ENCODE results near the gene AP4S1.
"Not testable (repeated sequence)": the region's sequence is repeated elsewhere in the genome, so short reads cannot be mapped to it uniquely, and the experiment has no call there.

AP4S1 gene

DNA sequence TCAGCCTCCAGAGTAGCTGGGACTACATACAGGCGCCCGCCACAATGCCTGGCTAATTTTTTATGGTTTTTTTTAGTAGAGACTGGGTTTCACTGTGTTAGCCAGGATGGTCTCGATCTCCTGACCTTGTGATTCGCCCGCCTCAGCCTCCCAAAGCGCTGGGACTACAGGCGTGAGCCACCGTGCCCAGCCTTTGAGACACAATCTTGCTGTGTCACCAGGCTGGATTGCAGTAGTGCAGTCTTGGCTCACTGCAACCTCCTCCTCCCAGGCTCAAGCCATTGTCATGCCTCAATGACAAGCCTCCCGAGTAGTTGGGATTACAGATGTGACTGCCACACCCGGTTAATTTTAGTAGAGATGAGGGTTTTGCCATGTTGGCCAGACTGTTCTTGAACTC, 22.1 kb downstream of the AP4S1 start:
- Histone ChIP-seq H3K9me3 (ENCODE audit: control insufficient read depth, insufficient read depth, low read length) (no peaks in the 10 kb centered on the region), H3K4me1 (ENCODE audit: control insufficient read depth, low read length) (no peaks in the 10 kb centered on the region), H4K20me1 (ENCODE audit: control insufficient read depth, insufficient read depth, low read depth, low read length) (no peaks in the 10 kb centered on the region), H3K9me2 (replicated peaks; ENCODE audit: control insufficient read depth, low read length) (no peaks in the 10 kb centered on the region), H3K27me3 (ENCODE audit: control insufficient read depth, low read length) (no peaks in the 10 kb centered on the region), H3K4me2 (ENCODE audit: low read length) (no peak overlapping the region), H3K27ac (ENCODE audit: low read depth, low read length) (no peak overlapping the region), H3F3A (ENCODE audit: control insufficient read depth, insufficient read depth) (0 out of 2 replicates have a peak, but pooled peaks cover 3% of the 10 kb centered on the region), H3K36me3 (ENCODE audit: control insufficient read depth, low read length) (no peaks in the 10 kb centered on the region), H3K79me2 (ENCODE audit: control insufficient read depth, low read length) (no peaks in the 10 kb centered on the region), H3K4me3 (ENCODE audit: low read length) (no peak overlapping the region)
- TF ChIP-seq, protein P1, sequence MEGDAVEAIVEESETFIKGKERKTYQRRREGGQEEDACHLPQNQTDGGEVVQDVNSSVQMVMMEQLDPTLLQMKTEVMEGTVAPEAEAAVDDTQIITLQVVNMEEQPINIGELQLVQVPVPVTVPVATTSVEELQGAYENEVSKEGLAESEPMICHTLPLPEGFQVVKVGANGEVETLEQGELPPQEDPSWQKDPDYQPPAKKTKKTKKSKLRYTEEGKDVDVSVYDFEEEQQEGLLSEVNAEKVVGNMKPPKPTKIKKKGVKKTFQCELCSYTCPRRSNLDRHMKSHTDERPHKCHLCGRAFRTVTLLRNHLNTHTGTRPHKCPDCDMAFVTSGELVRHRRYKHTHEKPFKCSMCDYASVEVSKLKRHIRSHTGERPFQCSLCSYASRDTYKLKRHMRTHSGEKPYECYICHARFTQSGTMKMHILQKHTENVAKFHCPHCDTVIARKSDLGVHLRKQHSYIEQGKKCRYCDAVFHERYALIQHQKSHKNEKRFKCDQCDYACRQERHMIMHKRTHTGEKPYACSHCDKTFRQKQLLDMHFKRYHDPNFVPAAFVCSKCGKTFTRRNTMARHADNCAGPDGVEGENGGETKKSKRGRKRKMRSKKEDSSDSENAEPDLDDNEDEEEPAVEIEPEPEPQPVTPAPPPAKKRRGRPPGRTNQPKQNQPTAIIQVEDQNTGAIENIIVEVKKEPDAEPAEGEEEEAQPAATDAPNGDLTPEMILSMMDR (IDR thresholded peaks at IDR 0.05; ENCODE audit: low read depth, low read length, poor library complexity, severe bottlenecking) = no peak
- TF ChIP-seq EZH2phosphoT487 (IDR thresholded peaks at IDR 0.05; ENCODE audit: borderline replicate concordance, low read length) = no peak

DNA sequence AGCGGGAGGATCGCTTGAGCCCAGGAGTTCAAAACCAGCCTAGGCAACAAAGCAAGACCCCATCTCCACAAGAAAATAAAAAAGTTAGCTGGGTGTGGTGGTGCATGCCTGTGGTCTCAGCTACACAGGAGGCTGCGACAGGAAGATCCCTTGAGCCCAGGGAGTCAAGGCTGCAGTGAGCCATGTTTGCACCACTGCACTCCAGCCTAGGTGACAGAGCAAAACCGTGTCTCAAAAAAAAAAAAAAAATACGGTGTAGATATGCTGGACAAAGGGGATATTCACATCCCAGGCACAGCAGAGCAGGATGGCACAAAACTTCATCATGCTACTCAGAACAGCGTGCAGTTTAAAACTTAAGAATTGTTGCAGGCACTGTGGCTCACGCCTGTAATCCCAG, 25.6 kb downstream of the AP4S1 start:
- Histone ChIP-seq H3K27ac (ENCODE audit: low read depth, low read length) (no peak overlapping the region), H3K27me3 (ENCODE audit: control insufficient read depth, low read length) (no peaks in the 10 kb centered on the region), H3K4me1 (ENCODE audit: control insufficient read depth, low read length) (no peaks in the 10 kb centered on the region), H3K4me2 (ENCODE audit: low read length) (no peak overlapping the region), H3K9me2 (replicated peaks; ENCODE audit: control insufficient read depth, low read length) (no peaks in the 10 kb centered on the region), H3K4me3 (ENCODE audit: low read length) (no peak overlapping the region), H4K20me1 (ENCODE audit: control insufficient read depth, insufficient read depth, low read depth, low read length) (no peaks in the 10 kb centered on the region), H3K9me3 (ENCODE audit: control insufficient read depth, insufficient read depth, low read length) (no peaks in the 10 kb centered on the region), H3F3A (ENCODE audit: control insufficient read depth, insufficient read depth) (0 out of 2 replicates have a peak, but pooled peaks cover 3% of the 10 kb centered on the region), H3K36me3 (ENCODE audit: control insufficient read depth, low read length) (no peaks in the 10 kb centered on the region), H3K79me2 (ENCODE audit: control insufficient read depth, low read length) (no peaks in the 10 kb centered on the region)
- no peak for TF ChIP-seq EZH2phosphoT487 (IDR thresholded peaks at IDR 0.05; ENCODE audit: borderline replicate concordance, low read length)
- TF ChIP-seq, protein P1 (IDR thresholded peaks at IDR 0.05; ENCODE audit: low read depth, low read length, poor library complexity, severe bottlenecking) = no peak

DNA sequence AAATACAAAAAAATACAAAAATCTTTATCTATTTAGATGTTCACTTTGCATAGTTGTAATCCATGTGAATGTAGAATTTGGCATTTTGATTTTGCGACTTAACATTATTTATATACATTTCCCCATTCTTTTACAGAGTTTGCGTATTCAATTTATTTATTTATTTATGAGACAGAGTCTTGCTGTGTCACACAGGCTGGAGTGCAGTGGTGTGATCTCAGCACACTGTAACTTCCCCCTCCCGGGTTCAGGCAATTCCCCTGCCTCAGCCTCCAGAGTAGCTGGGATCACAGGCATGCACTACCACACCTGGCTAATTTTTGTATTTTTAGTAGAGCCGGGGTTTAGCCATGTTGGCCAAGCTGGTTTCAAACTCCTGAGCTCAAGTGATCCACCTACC, 26.1 kb downstream of the AP4S1 start:
- TF ChIP-seq EZH2phosphoT487 (IDR thresholded peaks at IDR 0.05; ENCODE audit: borderline replicate concordance, low read length) = no peak
- TF ChIP-seq, protein P1 (IDR thresholded peaks at IDR 0.05; ENCODE audit: low read depth, low read length, poor library complexity, severe bottlenecking) = no peak
- Histone ChIP-seq H3K9me3 (ENCODE audit: control insufficient read depth, insufficient read depth, low read length) (no peaks in the 10 kb centered on the region), H3K4me1 (ENCODE audit: control insufficient read depth, low read length) (no peaks in the 10 kb centered on the region), H4K20me1 (ENCODE audit: control insufficient read depth, insufficient read depth, low read depth, low read length) (no peaks in the 10 kb centered on the region), H3K4me3 (ENCODE audit: low read length) (no peak overlapping the region), H3K79me2 (ENCODE audit: control insufficient read depth, low read length) (no peaks in the 10 kb centered on the region), H3K9me2 (replicated peaks; ENCODE audit: control insufficient read depth, low read length) (no peaks in the 10 kb centered on the region), H3K4me2 (ENCODE audit: low read length) (no peak overlapping the region), H3K27me3 (ENCODE audit: control insufficient read depth, low read length) (no peaks in the 10 kb centered on the region), H3K27ac (ENCODE audit: low read depth, low read length) (no peak overlapping the region), H3K36me3 (ENCODE audit: control insufficient read depth, low read length) (no peaks in the 10 kb centered on the region), H3F3A (ENCODE audit: control insufficient read depth, insufficient read depth) (0 out of 2 replicates have a peak, but pooled peaks cover 3% of the 10 kb centered on the region)

DNA sequence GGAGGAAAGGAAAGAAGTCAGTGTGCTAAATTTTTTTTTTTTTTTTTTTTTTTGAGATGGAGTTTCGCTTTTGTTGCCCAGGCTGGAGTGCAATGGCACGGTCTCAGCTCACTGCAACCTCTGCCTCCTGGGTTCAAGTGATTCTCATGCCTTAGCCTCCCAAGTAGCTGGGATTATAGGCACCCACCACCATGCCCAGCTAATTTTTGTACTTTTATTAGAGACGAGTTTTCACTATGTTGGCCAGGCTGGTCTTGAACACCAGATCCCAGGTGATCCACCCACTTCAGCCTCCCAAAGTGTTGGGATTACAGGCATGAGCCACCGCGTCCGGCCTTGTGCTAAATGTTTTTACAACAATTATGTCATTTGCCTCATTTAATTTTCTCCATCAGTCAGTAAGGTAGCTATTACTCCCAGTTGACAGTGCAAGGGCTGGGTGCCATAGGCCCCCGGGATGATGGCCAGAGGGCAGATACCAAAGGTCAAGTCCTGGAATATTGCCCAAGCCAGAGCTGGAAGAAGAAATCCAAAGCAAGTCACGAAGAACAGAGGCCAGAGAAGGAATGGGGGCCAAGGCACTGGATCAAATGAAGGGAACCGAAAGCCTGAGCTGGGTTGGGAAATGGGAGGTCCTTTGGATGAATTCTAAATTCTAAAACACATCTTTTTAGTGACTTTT, 27.6 kb downstream of the AP4S1 start:
- H3K36me3 ChIP-seq (ENCODE audit: control insufficient read depth, low read length); H3K27ac ChIP-seq (ENCODE audit: low read depth, low read length): not testable (repeated sequence)

More for the DNA sequence above, 27.6 kb downstream of the AP4S1 start:
- H3K4me1 ChIP-seq (ENCODE audit: control insufficient read depth, low read length); H3K9me2 ChIP-seq (replicated peaks; ENCODE audit: control insufficient read depth, low read length); H3K4me3 ChIP-seq (ENCODE audit: low read length); H3K79me2 ChIP-seq (ENCODE audit: control insufficient read depth, low read length); H3K27me3 ChIP-seq (ENCODE audit: control insufficient read depth, low read length); H4K20me1 ChIP-seq (ENCODE audit: control insufficient read depth, insufficient read depth, low read depth, low read length); H3K4me2 ChIP-seq (ENCODE audit: low read length); H3K9me3 ChIP-seq (ENCODE audit: control insufficient read depth, insufficient read depth, low read length); H3F3A ChIP-seq (ENCODE audit: control insufficient read depth, insufficient read depth): not testable (repeated sequence)
